GM12801 (cell line): ENCODE measurements around the gene OR4F15.

ENCODE experiments used
- CTCF ChIP-seq: IDR thresholded peaks from one replicate; pipeline ENCODE4 v1.5.1; 2011; ENCODE audit warnings: control low read depth; ENCODE audit not compliant: insufficient read length; ENCODE audit errors: extremely low read depth

The OR4F15 gene

GRCh38 chr15:101811902-101812301 lies at the start of gene OR4F15:
TSS of gene OR4F15 (plus strand) at chr15:101812202. CDS start at chr15:101818187, 5,985 bp downstream.
- no peak for TF ChIP-seq CTCF

- no peak for TF ChIP-seq CTCF
Measured at GRCh38 chr15:101765772-101766456, 46.1 kb upstream of the OR4F15 start.

GRCh38 chr15:101772921-101773320 lies 39.1 kb upstream of the OR4F15 start:
- no peak for TF ChIP-seq CTCF

GRCh38 chr15:101773496-101774100 lies 38.4 kb upstream of the OR4F15 start:
- no peak for TF ChIP-seq CTCF

GRCh38 chr15:101775136-101775535 lies 36.9 kb upstream of the OR4F15 start:
- no peak for TF ChIP-seq CTCF

- no peak for TF ChIP-seq CTCF
Measured at GRCh38 chr15:101781928-101782327, 30.1 kb upstream of the OR4F15 start.

- no peak for TF ChIP-seq CTCF
Measured at GRCh38 chr15:101784644-101785043, 27.4 kb upstream of the OR4F15 start.
